AG08396 (cell line): ENCODE measurements around the gene DYNLT3.

Source experiments
- DNase-seq: peaks from one replicate; pipeline ENCODE4 v3.0.0; 2012; ENCODE audit warnings: low spot score, mixed read lengths

The DYNLT3 gene

GRCh38 chrX:37846934-37847732 lies at the start of gene DYNLT3:
Gene DYNLT3, minus strand, starts transcription at chrX:37847571. Its CDS starts 61 bp downstream, at chrX:37847510.
- peak; percentile 79 for DNase-seq

GRCh38 chrX:37896511-37896890 lies 49.1 kb upstream of the DYNLT3 start:
- DNase-seq = no peak

- no peak for DNase-seq
Measured at GRCh38 chrX:37895795-37896510, 48.6 kb upstream of the DYNLT3 start.

- DNase-seq = no peak
Measured at GRCh38 chrX:37894725-37895124, 47.4 kb upstream of the DYNLT3 start.

- DNase-seq = no peak
Measured at GRCh38 chrX:37888010-37888409, 40.6 kb upstream of the DYNLT3 start.

GRCh38 chrX:37887347-37887746 lies 40.0 kb upstream of the DYNLT3 start:
- no peak for DNase-seq

- DNase-seq = no peak
Measured at GRCh38 chrX:37883196-37883595, 35.8 kb upstream of the DYNLT3 start.

- no peak for DNase-seq
Measured at GRCh38 chrX:37879692-37880091, 32.3 kb upstream of the DYNLT3 start.

- no peak for DNase-seq
Measured at GRCh38 chrX:37876716-37877115, 29.3 kb upstream of the DYNLT3 start.

- no peak for DNase-seq
Measured at GRCh38 chrX:37875675-37876074, 28.3 kb upstream of the DYNLT3 start.

- DNase-seq = no peak
Measured at GRCh38 chrX:37873220-37873619, 25.8 kb upstream of the DYNLT3 start.

GRCh38 chrX:37872303-37872655 lies 24.9 kb upstream of the DYNLT3 start:
- DNase-seq = no peak

GRCh38 chrX:37871626-37872302 lies 24.4 kb upstream of the DYNLT3 start:
- DNase-seq = peak; percentile 80

- no peak for DNase-seq
Measured at GRCh38 chrX:37867536-37868153, 20.3 kb upstream of the DYNLT3 start.

- DNase-seq = no peak
Measured at GRCh38 chrX:37863728-37864127, 16.4 kb upstream of the DYNLT3 start.

- DNase-seq = no peak
Measured at GRCh38 chrX:37862851-37863250, 15.5 kb upstream of the DYNLT3 start.

- no peak for DNase-seq
Measured at GRCh38 chrX:37860721-37861120, 13.3 kb upstream of the DYNLT3 start.

GRCh38 chrX:37854748-37855147 lies 7.4 kb upstream of the DYNLT3 start:
- DNase-seq = no peak

- DNase-seq = no peak
Measured at GRCh38 chrX:37854148-37854547, 6.8 kb upstream of the DYNLT3 start.

GRCh38 chrX:37847733-37848197 lies 394 bp upstream of the DYNLT3 start:
- DNase-seq = no peak

- no peak for DNase-seq
Measured at GRCh38 chrX:37846558-37846933, 825 bp downstream of the DYNLT3 start.

- DNase-seq = no peak
Measured at GRCh38 chrX:37846141-37846540, 1.2 kb downstream of the DYNLT3 start.

- no peak for DNase-seq
Measured at GRCh38 chrX:37844622-37845021, 2.7 kb downstream of the DYNLT3 start.
